BJ (cell line): ENCODE results near the gene TGM2. TPM values are rescaled to one million over a fixed set of nuclear protein-coding genes. Genes with fewer than 3 reads are reported as not detected.

Source experiments
- CTCF ChIA-PET: fragments of 350-600 bp; formaldehyde crosslinking; extraction: SDS; loops from one replicate; lab custom pipeline; 2021; ENCODE audit warnings: antibody characterized with exemption, inconsistent platforms; lab: Yijun Ruan, JAX
- POLR2A ChIA-PET: fragments of 300-600 bp; sonication (Branson Sonifier 250); formaldehyde crosslinking; extraction: SDS; loops from one replicate; lab custom pipeline; 2021; ENCODE audit warnings: antibody characterized with exemption; lab: Charles Lee
- DNase-seq: peaks from one replicate; pipeline ENCODE4 v3.0.0-alpha.2; 2011; ENCODE audit warnings: low read depth
- H3K27me3 ChIP-seq: 2 replicates; pipeline ENCODE4 v1.6.0; 2011; ENCODE audit warnings: low read length; ENCODE audit not compliant: control insufficient read depth, insufficient read depth
- H3K36me3 ChIP-seq: 2 replicates; pipeline ENCODE4 v1.5.1; 2011; ENCODE audit warnings: low read length; ENCODE audit not compliant: control insufficient read depth, insufficient read depth
- H3K4me3 ChIP-seq: 2 replicates; pipeline ENCODE4 v1.5.1; 2011; ENCODE audit warnings: low read depth, mild to moderate bottlenecking, control low read depth, low read length
- CTCF ChIP-seq: IDR thresholded peaks from 2 replicates; pipeline ENCODE4 v1.5.1; 2011; ENCODE audit warnings: low read depth, mild to moderate bottlenecking, control low read depth, inconsistent platforms, low read length, moderate library complexity; ENCODE audit not compliant: insufficient read depth
- polyA plus RNA-seq: library from polyadenylated mRNA; depleted of rRNA; stranded (reverse); fragments of >200 nt; gene quantifications from 2 replicates; pipeline ENCODE4 v1.2.3, GENCODE V29; 2011

TGM2 gene
- polyA plus RNA-seq, 1 experiment: 397 TPM

- Histone ChIP-seq H3K36me3 (no peaks in the 10 kb centered on the region), H3K27me3 (no peaks in the 10 kb centered on the region), H3K4me3 (no peak overlapping the region)
- TF ChIP-seq CTCF: no peak
- ChIA-PET CTCF (interaction anchor here (0.9 to 1.4 kb wide), 3 partner anchors 20 to 39 kb away, joined by 3 read pairs; partner anchors contain the start of gene TGM2), POLR2A (no interaction called here)
- no peak for DNase-seq
These were observed 38.4 kb upstream of the TGM2 start for GRCh38 chr20:38203337-38203980.

- ChIA-PET CTCF (interaction anchor here (0.9 to 1.4 kb wide), 3 partner anchors 20 to 38 kb away, joined by 3 read pairs; partner anchors contain the start of gene TGM2), POLR2A (no interaction called here)
- H3K27me3 ChIP-seq: no peaks in the 10 kb centered on the region
These were observed 37.9 kb upstream of the TGM2 start for GRCh38 chr20:38202982-38203293.

GRCh38 chr20:38202153-38202981, 37.3 kb upstream of the TGM2 start:
- CTCF ChIA-PET: interaction anchor here (0.9 to 1.6 kb wide), 5 partner anchors 13 to 38 kb away, joined by 3 to 7 read pairs (median 3); partner anchors contain the start of gene TGM2
- Histone ChIP-seq H3K27me3 (no peaks in the 10 kb centered on the region), H3K4me3 (no peak overlapping the region), H3K36me3 (no peaks in the 10 kb centered on the region)
- POLR2A ChIA-PET: no interaction called here
- no peak for DNase-seq
- no peak for TF ChIP-seq CTCF

More at GRCh38 chr20:38202982-38203293, 37.9 kb upstream of the TGM2 start:
- no peak for DNase-seq
- no peak for TF ChIP-seq CTCF
- Histone ChIP-seq H3K36me3 (no peaks in the 10 kb centered on the region), H3K4me3 (no peak overlapping the region)

GRCh38 chr20:38201356-38201755, 36.3 kb upstream of the TGM2 start:
- no peak for TF ChIP-seq CTCF
- H3K36me3 ChIP-seq: no peaks in the 10 kb centered on the region
- CTCF ChIA-PET: interaction anchor here (1.0 to 1.6 kb wide), 5 partner anchors 11 to 142 kb away, joined by 3 to 7 read pairs (median 4); no protein-coding TSS in a partner anchor
- POLR2A ChIA-PET: no interaction called here
- no peaks in the 10 kb centered on the region for H3K27me3 ChIP-seq
- H3K4me3 ChIP-seq: no peak overlapping the region
- DNase-seq: peak; percentile 63

- Histone ChIP-seq H3K27me3 (no peaks in the 10 kb centered on the region), H3K36me3 (no peaks in the 10 kb centered on the region), H3K4me3 (no peak overlapping the region)
- POLR2A ChIA-PET: interaction anchor here (0.6 kb wide), 1 partner anchor 46 kb away, joined by 7 read pairs; no protein-coding TSS in a partner anchor
- no peak for TF ChIP-seq CTCF
- CTCF ChIA-PET: interaction anchor here (0.6 to 1.6 kb wide), 4 partner anchors 11 to 20 kb away, joined by 3 to 7 read pairs (median 4); no protein-coding TSS in a partner anchor
- DNase-seq: no peak
These were observed 35.6 kb upstream of the TGM2 start for GRCh38 chr20:38200646-38201045.
